HUES6 (cell line): ENCODE measurements around the gene ZFR2.
"Not testable (repeated sequence)": the region's sequence is repeated elsewhere in the genome, so short reads cannot be mapped to it uniquely, and the experiment has no call there.

Experiments used
- H3K27ac ChIP-seq: 2 replicates; pipeline ENCODE4 v1.7.0; 2013; ENCODE audit warnings: low read depth, mild to moderate bottlenecking, low read length, inconsistent platforms
- H3K27me3 ChIP-seq: 2 replicates; pipeline ENCODE4 v1.6.1; 2013; ENCODE audit warnings: low read length; ENCODE audit not compliant: control insufficient read depth, insufficient read depth
- H3K36me3 ChIP-seq: 2 replicates; pipeline ENCODE4 v1.6.1; 2013; ENCODE audit warnings: low read length; ENCODE audit not compliant: control insufficient read depth, insufficient read depth
- H3K4me1 ChIP-seq: 2 replicates; pipeline ENCODE4 v1.6.1; 2013; ENCODE audit warnings: low read length; ENCODE audit not compliant: control insufficient read depth, insufficient read depth
- H3K4me3 ChIP-seq: 2 replicates; pipeline ENCODE4 v1.5.1; 2013; ENCODE audit warnings: low read depth, low read length
- H3K9ac ChIP-seq: one replicate; pipeline ENCODE4 v1.6.1; 2013; ENCODE audit warnings: mild to moderate bottlenecking, low read length
- H3K9me3 ChIP-seq: 2 replicates; pipeline ENCODE4 v1.6.1; 2013; ENCODE audit warnings: low read depth, low read length; ENCODE audit not compliant: control insufficient read depth, insufficient read depth

The ZFR2 gene

DNA sequence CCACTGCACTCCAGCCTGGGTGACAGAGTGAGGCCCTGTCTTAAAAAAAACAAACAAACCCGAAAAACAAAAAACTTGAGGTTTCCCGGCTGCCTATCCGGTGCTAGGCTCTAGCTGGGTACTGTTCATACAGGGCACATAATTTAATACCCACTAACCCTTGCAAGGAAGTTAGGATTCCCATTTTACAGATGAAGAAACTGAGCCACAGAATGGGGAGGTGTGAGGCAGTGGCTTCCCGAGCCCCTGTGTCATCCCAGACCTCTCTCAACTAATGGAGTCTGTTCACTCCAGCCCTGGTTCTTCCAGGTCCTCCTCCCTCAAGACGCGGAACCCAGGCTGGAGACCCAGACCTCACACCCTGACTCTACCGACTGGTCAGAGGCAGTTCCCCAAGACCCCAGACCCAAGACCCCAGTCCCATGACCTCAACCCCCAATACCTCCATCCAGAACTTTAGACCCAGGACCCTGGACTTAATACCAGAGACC lies 107.9 kb downstream of the ZFR2 start:
- Histone ChIP-seq H3K4me3 (peak overlapping the region; percentile 82), H3K36me3 (peaks cover 20% of the 10 kb centered on the region), H3K9me3 (no peaks in the 10 kb centered on the region), H3K4me1 (peaks cover 4% of the 10 kb centered on the region; the same call in 1 of the 2 replicates), H3K9ac (peak overlapping the region; percentile 83), H3K27me3 (no peaks in the 10 kb centered on the region), H3K27ac (peak overlapping the region; percentile 70; the same call in 1 of the 2 replicates)

DNA sequence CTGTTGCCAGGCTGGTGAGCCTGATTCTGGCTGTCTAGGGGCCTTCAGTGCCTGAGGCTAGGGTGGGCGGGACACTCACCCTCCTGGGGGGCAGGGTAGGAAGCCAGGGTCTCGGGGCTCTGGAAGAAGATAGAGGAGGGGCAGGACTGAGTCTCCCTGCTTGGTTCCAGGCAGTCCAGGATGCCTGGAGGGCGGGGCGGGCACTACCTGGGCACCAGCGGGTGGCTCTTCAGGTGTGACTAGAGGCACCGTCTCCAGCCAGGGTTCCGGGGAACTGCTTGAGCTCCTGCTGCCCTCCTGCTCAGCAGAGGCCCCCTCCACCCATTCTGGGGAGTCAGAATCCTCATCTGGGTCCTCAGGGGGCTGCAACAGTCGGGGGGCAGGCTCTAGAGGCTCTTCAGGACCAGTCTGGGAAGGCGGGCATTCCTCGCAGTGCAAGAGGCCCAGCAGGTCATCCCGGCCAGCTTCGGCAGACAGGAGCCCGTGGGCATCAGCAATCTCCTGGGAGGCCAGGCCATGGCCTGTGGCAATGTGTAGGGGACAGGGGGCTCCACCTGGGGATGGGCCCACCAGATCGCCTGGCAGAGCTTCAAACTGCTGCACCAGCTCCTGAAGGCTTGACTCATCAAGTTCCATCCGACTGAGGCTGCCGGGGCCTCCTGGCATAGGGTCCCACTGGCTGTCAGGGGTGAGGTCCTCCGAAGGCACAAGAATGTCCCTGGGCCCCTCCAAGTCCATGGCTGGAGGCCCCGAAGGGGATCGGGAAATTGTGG lies 109.2 kb downstream of the ZFR2 start:
- peaks cover 4% of the 10 kb centered on the region; the same call in 1 of the 2 replicates for H3K4me1 ChIP-seq

GRCh38 chr19:3758297-3758696 lies 110.5 kb downstream of the ZFR2 start:
- not testable (repeated sequence) for H3K27ac ChIP-seq, H3K9ac ChIP-seq, H3K4me3 ChIP-seq, H3K27me3 ChIP-seq, H3K4me1 ChIP-seq, H3K9me3 ChIP-seq
- peaks cover 20% of the 10 kb centered on the region for H3K36me3 ChIP-seq

More for the DNA sequence above, 109.2 kb downstream of the ZFR2 start:
- Histone ChIP-seq H3K27ac (no peak overlapping the region), H3K27me3 (no peaks in the 10 kb centered on the region), H3K9ac (no peak overlapping the region), H3K36me3 (peaks cover 15% of the 10 kb centered on the region), H3K4me3 (no peak overlapping the region), H3K9me3 (no peaks in the 10 kb centered on the region)

DNA sequence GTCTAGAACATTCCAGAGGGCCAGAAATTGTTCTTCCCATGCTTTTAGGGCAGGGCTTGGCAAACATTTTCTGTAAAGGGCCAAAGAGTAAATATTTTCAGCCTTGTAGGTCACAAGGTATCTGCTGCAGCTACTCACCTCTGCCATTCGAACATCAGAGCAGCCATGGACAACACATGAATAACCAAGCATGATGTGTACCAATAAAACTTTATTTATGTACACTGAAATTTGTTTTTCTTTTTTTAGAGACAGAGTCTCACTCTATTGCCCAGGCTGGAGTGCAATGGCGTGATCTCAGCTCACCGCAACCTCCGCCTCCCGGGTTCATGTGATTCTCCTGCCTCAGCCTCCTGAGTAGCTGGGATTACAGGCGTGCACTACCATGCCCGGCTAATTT lies 111.1 kb downstream of the ZFR2 start:
- H3K4me1 ChIP-seq, H3K9me3 ChIP-seq, H3K4me3 ChIP-seq, H3K27me3 ChIP-seq, H3K9ac ChIP-seq, H3K27ac ChIP-seq: not testable (repeated sequence)
- peaks cover 24% of the 10 kb centered on the region for H3K36me3 ChIP-seq
